B cell (primary cell): Measurements from ENCODE around the gene BMERB1. TPM values are rescaled to one million over a fixed set of nuclear protein-coding genes. Genes with fewer than 3 reads are reported as not detected.

Source experiments
- ATAC-seq: fragments of 200-7000 bp; cut with Tn5 transposase; one replicate; pipeline ENCODE4 v1.10.0; 2021; ENCODE audit warnings: low read depth, mild to moderate bottlenecking, moderate number of reproducible peaks, moderate library complexity
- CTCF ChIA-PET: fragments of 350-600 bp; sonication (Branson Sonifier 250); formaldehyde crosslinking; loops from one replicate; lab custom pipeline; 2021; ENCODE audit warnings: antibody characterized with exemption, inconsistent platforms; lab: Charles Lee
- POLR2A ChIA-PET: fragments of 350-600 bp; sonication (Branson Sonifier 250); formaldehyde crosslinking; loops from one replicate; lab custom pipeline; 2021; ENCODE audit warnings: antibody characterized with exemption; lab: Charles Lee
- DNase-seq: peaks from one replicate; pipeline ENCODE4 v3.0.0; 2013
- H2AFZ ChIP-seq: 2 replicates; pipeline ENCODE4 v1.6.1; 2012; ENCODE audit warnings: mild to moderate bottlenecking, low read depth, low read length; ENCODE audit not compliant: insufficient read depth, poor library complexity, severe bottlenecking
- H3K27ac ChIP-seq, 2 donors: 1 replicate in 1 of 2; 2 replicates in 1 of 2; pipeline ENCODE4 v1.5.1; 2012 to 2013; ENCODE audit warnings: low read length in 2 of 2, mild to moderate bottlenecking in 2 of 2, moderate library complexity in 1 of 2
- H3K27me3 ChIP-seq, 4 experiments: fragments of 200-600 bp in 1 of 4; sonication (generic) in 1 of 4; replicated peaks in 1 of 4; 1 replicate in 2 of 4; 2 replicates in 2 of 4; pipeline versions ENCODE4 v1.6.1 to v1.7.0; 2013 to 2016; ENCODE audit warnings: low read length in 3 of 4, mild to moderate bottlenecking in 2 of 4, mixed read lengths in 1 of 4, moderate library complexity in 1 of 4; ENCODE audit not compliant: insufficient read depth in 4 of 4, control insufficient read depth in 3 of 4; ENCODE audit errors: control extremely low read depth in 1 of 4
- H3K36me3 ChIP-seq, 2 experiments: replicated peaks in 1 of 2; 1 replicate in 1 of 2; 2 replicates in 1 of 2; pipeline versions ENCODE4 v1.6.1 to v1.7.1; 2013; ENCODE audit warnings: low read length in 1 of 2; ENCODE audit not compliant: insufficient read depth in 2 of 2, control insufficient read depth in 1 of 2; ENCODE audit errors: control extremely low read depth in 1 of 2, extremely low read depth in 1 of 2
- H3K4me1 ChIP-seq, 2 donors: fragments of 200-600 bp in 1 of 2; sonication (generic) in 1 of 2; 1 replicate in 1 of 2; 2 replicates in 1 of 2; pipeline versions ENCODE4 v1.5.1 to v1.6.1; 2013 to 2017; ENCODE audit warnings: low read length in 2 of 2; ENCODE audit not compliant: control insufficient read depth in 2 of 2, insufficient read depth in 2 of 2
- H3K4me2 ChIP-seq: replicated peaks from 2 replicates; pipeline ENCODE3; 2012; ENCODE audit warnings: mild to moderate bottlenecking, low read depth, low read length; ENCODE audit not compliant: poor library complexity, severe bottlenecking
- H3K4me3 ChIP-seq, 5 experiments: fragments of 200-600 bp in 1 of 5; sonication (generic) in 1 of 5; 1 replicate in 3 of 5; 2 replicates in 2 of 5; pipeline versions ENCODE4 v1.5.1 to v1.7.0; 2011 to 2016; ENCODE audit warnings: low read length in 4 of 5, mild to moderate bottlenecking in 4 of 5, low read depth in 2 of 5, control low read depth in 1 of 5, moderate library complexity in 1 of 5; ENCODE audit not compliant: insufficient read depth in 1 of 5; ENCODE audit errors: control extremely low read depth in 1 of 5, extremely low read depth in 1 of 5
- H3K79me2 ChIP-seq: fragments of 200-600 bp; sonication (generic); one replicate; pipeline ENCODE4 v1.6.0; 2016; ENCODE audit warnings: low read length; ENCODE audit not compliant: control insufficient read depth, insufficient read depth
- H3K9ac ChIP-seq: fragments of 200-600 bp; sonication (generic); 2 replicates; pipeline ENCODE4 v1.6.1; 2017; ENCODE audit warnings: mild to moderate bottlenecking, low read length, moderate library complexity
- H3K9me3 ChIP-seq, 3 donors: one replicate each; pipeline versions ENCODE4 v1.6.1 to v1.7.1; 2013; ENCODE audit warnings: low read length in 2 of 3; ENCODE audit not compliant: control insufficient read depth in 2 of 3, insufficient read depth in 1 of 3; ENCODE audit errors: control extremely low read depth in 1 of 3
- H4K20me1 ChIP-seq: 2 replicates; pipeline ENCODE4 v1.6.0; 2012; ENCODE audit warnings: mild to moderate bottlenecking, low read length; ENCODE audit not compliant: insufficient read depth, control insufficient read depth, poor library complexity, severe bottlenecking
- H3K27ac Mint-ChIP-seq: one replicate; pipeline ENCODE4 v1.8.0; 2021; ENCODE audit warnings: mixed read lengths
- H3K27me3 Mint-ChIP-seq: one replicate; pipeline ENCODE4 v1.8.0; 2021; ENCODE audit warnings: mixed read lengths
- H3K4me1 Mint-ChIP-seq: one replicate; pipeline ENCODE4 v1.8.0; 2021; ENCODE audit warnings: mixed read lengths
- H3K4me3 Mint-ChIP-seq: one replicate; pipeline ENCODE4 v1.8.0; 2021; ENCODE audit warnings: mixed read lengths
- H3K9me3 Mint-ChIP-seq: one replicate; pipeline ENCODE4 v1.8.0; 2022; ENCODE audit warnings: mixed read lengths; ENCODE audit not compliant: insufficient read depth
- CTCF ChIP-seq: fragments of 200-600 bp; IDR thresholded peaks from one replicate; pipeline ENCODE4 v1.8.0; 2022; ENCODE audit warnings: antibody characterized with exemption, mild to moderate bottlenecking
- EZH2 ChIP-seq: IDR thresholded peaks from 2 replicates; pipeline ENCODE4 v1.6.1; 2012; ENCODE audit warnings: borderline replicate concordance, low read depth, mild to moderate bottlenecking, moderate library complexity, low read length; ENCODE audit not compliant: insufficient read depth, poor library complexity, severe bottlenecking
- WGBS: methylation state at CpG from one replicate; pipeline ENCODE4 v1.1.5; 2013; ENCODE audit warnings: missing lambda C conversion rate; ENCODE audit not compliant: insufficient coverage; 5-methylcytosine and 5-hydroxymethylcytosine counted together
- intact Hi-C: fragments of 100-400 bp; cut with micrococcal nuclease; formaldehyde crosslinking; loops from one replicate; pipeline ENCODE4 v1.10.0; 2022
- polyA plus RNA-seq: library from polyadenylated mRNA; depleted of rRNA; stranded (reverse); fragments of >200 nt; gene quantifications from 2 replicates; pipeline ENCODE4 v1.2.3, GENCODE V29; 2012
- total RNA-seq, 2 donors: library from RNA; stranded (reverse); fragments of 120-200 nt in 1 of 2; gene quantifications; 1 replicate in 1 of 2; 2 replicates in 1 of 2; pipeline versions ENCODE4 v1.2.3 to v1.2.4, GENCODE V29; 2013 to 2022

BMERB1 gene
- total and polyA plus RNA-seq, 2 donors (not counting 1 experiment from before 2014, with no cell fraction given) = 2.2 to 11.2 TPM

GRCh38 chr16:15608398-15609285 is 174.3 kb downstream of the BMERB1 start:
- ATAC-seq (no peak), DNase-seq (no peak)
- H3K79me2 ChIP-seq = peaks cover 47% of the 10 kb centered on the region
- Mint-ChIP-seq H3K27ac (no peak overlapping the region), H3K4me3 (no peak overlapping the region), H3K9me3 (no peaks in the 10 kb centered on the region), H3K27me3 (no peaks in the 10 kb centered on the region), H3K4me1 (no peaks in the 10 kb centered on the region)
- peaks cover 12 to 97% of the 10 kb centered on the region in 2 experiments for H3K36me3 ChIP-seq
- TF ChIP-seq EZH2 (no peak), CTCF (no peak)
- no peaks in the 10 kb centered on the region for H3K27me3 ChIP-seq
- no peak overlapping the region for H3K9ac ChIP-seq
- no peak overlapping the region for H2AFZ ChIP-seq
- POLR2A ChIA-PET = no interaction called here
- CTCF ChIA-PET = interaction anchor here (0.7 to 2.8 kb wide), 4 partner anchors 9 to 96 kb away, joined by 3 to 14 read pairs (median 4); partner anchors contain the start of gene MARF1
- intact Hi-C loops = no loop called here
- 94% methylated on average over 6 of the region's 19 CpGs for WGBS
- H3K27ac ChIP-seq = no peak overlapping the region
- H4K20me1 ChIP-seq = peaks cover 62% of the 10 kb centered on the region
- H3K9me3 ChIP-seq = no peaks in the 10 kb centered on the region
- H3K4me1 ChIP-seq = no peaks in the 10 kb centered on the region
- H3K4me3 ChIP-seq = no peak overlapping the region
- H3K4me2 ChIP-seq = no peak overlapping the region

- no peak for DNase-seq
- no peaks in the 10 kb centered on the region for H3K4me1 Mint-ChIP-seq
- TF ChIP-seq EZH2 = no peak
- no peak for TF ChIP-seq CTCF
- Histone ChIP-seq H4K20me1 (peaks cover 57% of the 10 kb centered on the region), H3K9ac (no peak overlapping the region), H3K4me3 (no peak overlapping the region), H2AFZ (no peak overlapping the region), H3K4me2 (no peak overlapping the region), H3K4me1 (no peaks in the 10 kb centered on the region), H3K27me3 (no peaks in the 10 kb centered on the region), H3K79me2 (peaks cover 47% of the 10 kb centered on the region), H3K36me3 (peaks cover 9 to 95% of the 10 kb centered on the region in 2 experiments), H3K9me3 (no peaks in the 10 kb centered on the region), H3K27ac (no peak overlapping the region)
- H3K27me3 Mint-ChIP-seq = no peaks in the 10 kb centered on the region
- 88% methylated on average over 1 of the region's 6 CpGs for WGBS
- H3K27ac Mint-ChIP-seq = no peak overlapping the region
- ATAC-seq = no peak
- H3K4me3 Mint-ChIP-seq = no peak overlapping the region
- POLR2A ChIA-PET = no interaction called here
- intact Hi-C loops = no loop called here
- H3K9me3 Mint-ChIP-seq = no peaks in the 10 kb centered on the region
- CTCF ChIA-PET = interaction anchor here (1.5 to 2.8 kb wide), 2 partner anchors 34 to 96 kb away, joined by 4 to 14 read pairs; partner anchors contain the start of gene MARF1
Measured at GRCh38 chr16:15609286-15609649, 174.9 kb downstream of the BMERB1 start.
